Nephron (organoid): ENCODE results near the gene FPR3.

Source experiments
- H3K27ac Mint-ChIP-seq, 3 experiments: 2 replicates each; pipeline ENCODE4 v1.8.0; 2020; ENCODE audit warnings: mixed read lengths in 3 of 3, mild to moderate bottlenecking in 2 of 3, moderate library complexity in 1 of 3
- H3K27me3 Mint-ChIP-seq: 2 replicates; pipeline ENCODE4 v1.8.0; 2021; ENCODE audit warnings: low read depth, mild to moderate bottlenecking, moderate library complexity, mixed read lengths
- H3K36me3 Mint-ChIP-seq: 2 replicates; pipeline ENCODE4 v1.8.0; 2020; ENCODE audit warnings: low read depth, mixed read lengths
- H3K4me1 Mint-ChIP-seq: 2 replicates; pipeline ENCODE4 v1.8.0; 2020; ENCODE audit warnings: mixed read lengths
- H3K4me3 Mint-ChIP-seq, 3 experiments: 2 replicates each; pipeline ENCODE4 v1.8.0; 2020; ENCODE audit warnings: mild to moderate bottlenecking in 3 of 3, mixed read lengths in 3 of 3, moderate library complexity in 2 of 3
- H3K9me3 Mint-ChIP-seq: 2 replicates; pipeline ENCODE4 v1.8.0; 2020; ENCODE audit warnings: mixed read lengths
- CTCF ChIP-seq, 3 experiments: fragments of 200-600 bp; sonication (generic); IDR thresholded peaks; one replicate each; pipeline ENCODE4 v1.5.0; 2021; ENCODE audit warnings: antibody characterized with exemption in 3 of 3; ENCODE audit not compliant: unreplicated experiment in 3 of 3

FPR3 gene

GRCh38 chr19:51807111-51807701, 12.2 kb downstream of the FPR3 start:
- no peak for TF ChIP-seq CTCF (IDR thresholded peaks at IDR 0.05; ENCODE audit: unreplicated experiment in 3 of 3)
- H3K27me3 Mint-ChIP-seq, result peaks cover 3% of the 10 kb centered on the region
- H3K36me3 Mint-ChIP-seq, result no peaks in the 10 kb centered on the region
- peaks cover 7% of the 10 kb centered on the region for H3K9me3 Mint-ChIP-seq
- H3K4me1 Mint-ChIP-seq, result no peaks in the 10 kb centered on the region
- H3K27ac Mint-ChIP-seq, result no peak overlapping the region
- no peak overlapping the region for H3K4me3 Mint-ChIP-seq

GRCh38 chr19:51807925-51808324, 13.0 kb downstream of the FPR3 start:
- Mint-ChIP-seq H3K27ac (no peak overlapping the region), H3K4me1 (no peaks in the 10 kb centered on the region), H3K36me3 (no peaks in the 10 kb centered on the region), H3K9me3 (peaks cover 11% of the 10 kb centered on the region), H3K27me3 (peaks cover 3% of the 10 kb centered on the region), H3K4me3 (no peak overlapping the region)
- TF ChIP-seq CTCF (IDR thresholded peaks at IDR 0.05; ENCODE audit: unreplicated experiment in 3 of 3), result no peak

- no peak overlapping the region for H3K4me3 Mint-ChIP-seq
- peaks cover 7% of the 10 kb centered on the region for H3K9me3 Mint-ChIP-seq
- H3K36me3 Mint-ChIP-seq, result no peaks in the 10 kb centered on the region
- H3K27ac Mint-ChIP-seq, result no peak overlapping the region
- peaks cover 3% of the 10 kb centered on the region for H3K27me3 Mint-ChIP-seq
- H3K4me1 Mint-ChIP-seq, result no peaks in the 10 kb centered on the region
- TF ChIP-seq CTCF (IDR thresholded peaks at IDR 0.05; ENCODE audit: unreplicated experiment in 3 of 3), result no peak
These were observed 13.5 kb downstream of the FPR3 start for GRCh38 chr19:51808333-51808986.

GRCh38 chr19:51809787-51810186, 14.8 kb downstream of the FPR3 start:
- Mint-ChIP-seq H3K36me3 (no peaks in the 10 kb centered on the region), H3K9me3 (peaks cover 13% of the 10 kb centered on the region), H3K4me3 (no peak overlapping the region), H3K27me3 (peaks cover 3% of the 10 kb centered on the region), H3K4me1 (no peaks in the 10 kb centered on the region), H3K27ac (no peak overlapping the region)
- TF ChIP-seq CTCF (IDR thresholded peaks at IDR 0.05; ENCODE audit: unreplicated experiment in 3 of 3), result no peak

- TF ChIP-seq CTCF (IDR thresholded peaks at IDR 0.05; ENCODE audit: unreplicated experiment in 3 of 3), result no peak
- Mint-ChIP-seq H3K36me3 (no peaks in the 10 kb centered on the region), H3K4me3 (no peak overlapping the region), H3K4me1 (no peaks in the 10 kb centered on the region), H3K27me3 (peaks cover 3% of the 10 kb centered on the region), H3K27ac (no peak overlapping the region), H3K9me3 (peaks cover 13% of the 10 kb centered on the region)
These were observed 15.3 kb downstream of the FPR3 start for GRCh38 chr19:51810223-51810622.

- TF ChIP-seq CTCF (IDR thresholded peaks at IDR 0.05; ENCODE audit: unreplicated experiment in 3 of 3), result no peak
- Mint-ChIP-seq H3K4me3 (no peak overlapping the region), H3K36me3 (no peaks in the 10 kb centered on the region), H3K9me3 (peaks cover 13% of the 10 kb centered on the region), H3K27me3 (peaks cover 3% of the 10 kb centered on the region), H3K4me1 (no peaks in the 10 kb centered on the region), H3K27ac (no peak overlapping the region)
These were observed 16.4 kb downstream of the FPR3 start for GRCh38 chr19:51811344-51811743.
